ENCODE results near the gene GBP7. TPM values are rescaled to one million over a fixed set of nuclear protein-coding genes. Genes with fewer than 3 reads are reported as not detected.
"Not testable (repeated sequence)": the region's sequence is repeated elsewhere in the genome, so short reads cannot be mapped to it uniquely, and the experiment has no call there.

The GBP7 gene
- total RNA-seq, 2 experiments from 2014 or later = 0.11 to 0.26 TPM

GRCh38 chr1:89133747-89134146 lies 42.1 kb downstream of the GBP7 start:
- no peak for DNase-seq
- Mint-ChIP-seq H3K4me3 (no peak overlapping the region), H3K4me1 (ENCODE audit: low read depth) (peaks cover 16% of the 10 kb centered on the region), H3K27ac (no peak overlapping the region), H3K27me3 (ENCODE audit: low read depth) (no peaks in the 10 kb centered on the region), H3K9me3 (ENCODE audit: insufficient read depth) (peaks cover 35% of the 10 kb centered on the region), H3K36me3 (ENCODE audit: low read depth) (peaks cover 13% of the 10 kb centered on the region)
- ChIA-PET CTCF (interaction anchor here (1.3 to 2.6 kb wide), 2 partner anchors 177 to 225 kb away, joined by 3 to 7 read pairs; no protein-coding TSS in a partner anchor), POLR2A (interaction anchor here (0.8 kb wide), 1 partner anchor 139 kb away, joined by 4 read pairs; the partner anchor contains the start of gene GBP5)
- no peak for ATAC-seq

- POLR2A ChIA-PET = no interaction called here
- ATAC-seq (no peak), DNase-seq (no peak)
- Mint-ChIP-seq H3K4me3 (no peak overlapping the region), H3K27ac (no peak overlapping the region), H3K9me3 (ENCODE audit: insufficient read depth) (peaks cover 15% of the 10 kb centered on the region), H3K36me3 (ENCODE audit: low read depth) (peaks cover 23% of the 10 kb centered on the region), H3K27me3 (ENCODE audit: low read depth) (no peaks in the 10 kb centered on the region), H3K4me1 (ENCODE audit: low read depth) (peaks cover 35% of the 10 kb centered on the region)
- CTCF ChIA-PET = interaction anchor here (1.6 kb wide), 1 partner anchor 146 kb away, joined by 6 read pairs; no protein-coding TSS in a partner anchor
Measured at GRCh38 chr1:89130716-89131115, 45.1 kb downstream of the GBP7 start.

- H3K36me3 Mint-ChIP-seq (ENCODE audit: low read depth) = peaks cover 23% of the 10 kb centered on the region
Measured at GRCh38 chr1:89129911-89130310, 45.9 kb downstream of the GBP7 start.

GRCh38 chr1:89128003-89128458 lies 47.8 kb downstream of the GBP7 start:
- not testable (repeated sequence) for ATAC-seq; DNase-seq; H3K9me3 Mint-ChIP-seq (ENCODE audit: insufficient read depth); H3K27me3 Mint-ChIP-seq (ENCODE audit: low read depth); H3K4me3 Mint-ChIP-seq
- POLR2A ChIA-PET = interaction anchor here (1.0 to 4.3 kb wide), 11 partner anchors 10 to 591 kb away, joined by 3 to 46 read pairs (median 11); partner anchors contain the start of genes GBP3, GBP4 and GBP6
- Mint-ChIP-seq H3K27ac (peak overlapping the region; percentile 99), H3K4me1 (ENCODE audit: low read depth) (peaks cover 49% of the 10 kb centered on the region), H3K36me3 (ENCODE audit: low read depth) (peaks cover 36% of the 10 kb centered on the region)
- CTCF ChIA-PET = interaction anchor here (1.2 to 2.3 kb wide), 5 partner anchors 70 to 231 kb away, joined by 3 to 17 read pairs (median 4); partner anchors contain the start of genes GBP4 and GBP5

More at GRCh38 chr1:89129911-89130310, 45.9 kb downstream of the GBP7 start:
- Mint-ChIP-seq H3K4me1 (ENCODE audit: low read depth) (peaks cover 35% of the 10 kb centered on the region), H3K27ac (peak overlapping the region; percentile 31), H3K9me3 (ENCODE audit: insufficient read depth) (peaks cover 11% of the 10 kb centered on the region), H3K27me3 (ENCODE audit: low read depth) (no peaks in the 10 kb centered on the region), H3K4me3 (no peak overlapping the region)
- POLR2A ChIA-PET = no interaction called here
- ATAC-seq (no peak), DNase-seq (no peak)
- CTCF ChIA-PET = no interaction called here

- peak overlapping the region; percentile 99 for H3K27ac Mint-ChIP-seq
- H3K4me1 Mint-ChIP-seq (ENCODE audit: low read depth) = peaks cover 58% of the 10 kb centered on the region
- peak; percentile 86 for DNase-seq
- peak; percentile 40 for ATAC-seq
- H3K27me3 Mint-ChIP-seq (ENCODE audit: low read depth); H3K9me3 Mint-ChIP-seq (ENCODE audit: insufficient read depth): not testable (repeated sequence)
- peak overlapping the region; percentile 81 for H3K4me3 Mint-ChIP-seq
- ChIA-PET CTCF (interaction anchor here (0.7 to 2.3 kb wide), 16 partner anchors 8 to 232 kb away, joined by 3 to 17 read pairs (median 4); partner anchors contain the start of genes GBP4 and GBP5), POLR2A (interaction anchor here (0.6 to 4.3 kb wide), 34 partner anchors 9 to 717 kb away, joined by 3 to 46 read pairs (median 5); partner anchors contain the start of genes GBP1, GBP3, GBP4 and GBP6)
- H3K36me3 Mint-ChIP-seq (ENCODE audit: low read depth) = peaks cover 46% of the 10 kb centered on the region
Measured at GRCh38 chr1:89126602-89127565, 48.9 kb downstream of the GBP7 start.

GRCh38 chr1:89125913-89126580 lies 49.8 kb downstream of the GBP7 start, which contains the start of gene GBP2:
Gene GBP2, minus strand, starts transcription at chr1:89126114. Its CDS starts 4,148 bp downstream, at chr1:89121966.
- peak within 1 kb of the TSS; percentile 93 for H3K4me3 Mint-ChIP-seq
- peaks cover 3% of the 10 kb centered on the region for H3K9me3 Mint-ChIP-seq (ENCODE audit: insufficient read depth)
- H3K36me3 Mint-ChIP-seq (ENCODE audit: low read depth) = peaks cover 52% of the 10 kb centered on the region
- H3K4me1 Mint-ChIP-seq (ENCODE audit: low read depth) = peaks cover 62% of the 10 kb centered on the region
- peak; percentile 35 for DNase-seq
- peak; percentile 70 for ATAC-seq
- ChIA-PET POLR2A (interaction anchor here (0.6 to 4.3 kb wide), 21 partner anchors 8 to 718 kb away, joined by 3 to 46 read pairs (median 7); partner anchors contain the start of genes GBP1, GBP3, GBP4 and GBP6), CTCF (interaction anchor here (0.9 to 2.3 kb wide), 14 partner anchors 8 to 233 kb away, joined by 3 to 17 read pairs (median 4); partner anchors contain the start of gene GBP4)
- no peaks in the 10 kb centered on the region for H3K27me3 Mint-ChIP-seq (ENCODE audit: low read depth)
- peak within 1 kb of the TSS; percentile 99 for H3K27ac Mint-ChIP-seq

- peaks cover 62% of the 10 kb centered on the region for H3K4me1 Mint-ChIP-seq (ENCODE audit: low read depth)
- ChIA-PET POLR2A (interaction anchor here (0.7 to 4.3 kb wide), 14 partner anchors 9 to 233 kb away, joined by 3 to 46 read pairs (median 10); partner anchors contain the start of genes GBP1, GBP3 and GBP4), CTCF (interaction anchor here (1.2 to 2.3 kb wide), 4 partner anchors 7 to 151 kb away, joined by 3 to 9 read pairs (median 4); partner anchors contain the start of gene GBP4)
- DNase-seq = no peak
- H3K27me3 Mint-ChIP-seq (ENCODE audit: low read depth) = no peaks in the 10 kb centered on the region
- peaks cover 53% of the 10 kb centered on the region for H3K36me3 Mint-ChIP-seq (ENCODE audit: low read depth)
- peak; percentile 14 for ATAC-seq
- H3K27ac Mint-ChIP-seq = peak overlapping the region; percentile 96
- H3K4me3 Mint-ChIP-seq = peak overlapping the region; percentile 93
- peaks cover 3% of the 10 kb centered on the region for H3K9me3 Mint-ChIP-seq (ENCODE audit: insufficient read depth)
Measured at GRCh38 chr1:89125240-89125912, 50.4 kb downstream of the GBP7 start.

GRCh38 chr1:89121641-89122040 lies 54.2 kb downstream of the GBP7 start:
- Mint-ChIP-seq H3K27me3 (ENCODE audit: low read depth) (no peaks in the 10 kb centered on the region), H3K9me3 (ENCODE audit: insufficient read depth) (no peaks in the 10 kb centered on the region), H3K4me3 (no peak overlapping the region), H3K36me3 (ENCODE audit: low read depth) (peaks cover 33% of the 10 kb centered on the region), H3K4me1 (ENCODE audit: low read depth) (peaks cover 33% of the 10 kb centered on the region), H3K27ac (no peak overlapping the region)
- ChIA-PET POLR2A (no interaction called here), CTCF (interaction anchor here (1.0 to 1.6 kb wide), 2 partner anchors 138 to 237 kb away, joined by 3 read pairs; no protein-coding TSS in a partner anchor)
- ATAC-seq (no peak), DNase-seq (no peak)

GRCh38 chr1:89114662-89115061 lies 61.1 kb downstream of the GBP7 start:
- Mint-ChIP-seq H3K36me3 (ENCODE audit: low read depth) (peaks cover 57% of the 10 kb centered on the region), H3K9me3 (ENCODE audit: insufficient read depth) (peaks cover 8% of the 10 kb centered on the region), H3K27me3 (ENCODE audit: low read depth) (no peaks in the 10 kb centered on the region), H3K27ac (no peak overlapping the region), H3K4me1 (ENCODE audit: low read depth) (peaks cover 11% of the 10 kb centered on the region), H3K4me3 (no peak overlapping the region)
- ChIA-PET CTCF (no interaction called here), POLR2A (interaction anchor here (2.0 kb wide), 1 partner anchor 12 kb away, joined by 13 read pairs; the partner anchor contains the start of gene GBP2)
- ATAC-seq = peak; percentile 28
- no peak for DNase-seq

GRCh38 chr1:89112871-89113613 lies 62.8 kb downstream of the GBP7 start:
- no peak for DNase-seq
- Mint-ChIP-seq H3K36me3 (ENCODE audit: low read depth) (peaks cover 73% of the 10 kb centered on the region), H3K27me3 (ENCODE audit: low read depth) (no peaks in the 10 kb centered on the region), H3K4me1 (ENCODE audit: low read depth) (peaks cover 11% of the 10 kb centered on the region), H3K27ac (no peak overlapping the region), H3K4me3 (no peak overlapping the region), H3K9me3 (ENCODE audit: insufficient read depth) (peaks cover 10% of the 10 kb centered on the region)
- ChIA-PET CTCF (interaction anchor here (0.9 kb wide), 1 partner anchor 36 kb away, joined by 3 read pairs; no protein-coding TSS in a partner anchor), POLR2A (interaction anchor here (0.5 to 1.5 kb wide), 5 partner anchors 11 to 49 kb away, joined by 3 to 4 read pairs (median 3); partner anchors contain the start of gene GBP1)
- ATAC-seq = no peak

Measured in activated CD8-positive, alpha-beta T cell treated with anti-CD3 and anti-CD28 coated beads, Interleukin-2, amount 10 ng/mL, durations not matched to agents 7 days and 5 days (primary cell).